Frontal cortex (tissue), 4 donors: Measurements from ENCODE around the gene TUBB3. TPM values are rescaled to one million over a fixed set of nuclear protein-coding genes. Genes with fewer than 3 reads are reported as not detected.
"Not testable (repeated sequence)": the region's sequence is repeated elsewhere in the genome, so short reads cannot be mapped to it uniquely, and the experiment has no call there.

Experiments used
- DNase-seq, 2 donors: peaks; one replicate each; pipeline ENCODE4 v3.0.0; 2012; ENCODE audit warnings: low spot score in 2 of 2
- FAIRE-seq: peaks from 2 replicates; lab custom pipeline; 2012; peaks lifted over from hg19 to GRCh38; lab: Jason Lieb, UNC
- total RNA-seq: library from RNA; depleted of rRNA; stranded (reverse); fragments of >200 nt; gene quantifications from one replicate; pipeline ENCODE4 v1.2.3, GENCODE V29; 2014
- donor health status: control.
- donor health status: control.
- donor health status: control.

TUBB3 gene
- total RNA-seq, 1 donor from 2014 or later, result 3,334 TPM

- DNase-seq (no peak), FAIRE-seq (no peak)
Measured at GRCh38 chr16:89934611-89935553, 11.7 kb downstream of the TUBB3 start.

- not testable (repeated sequence) for FAIRE-seq, DNase-seq
Measured at GRCh38 chr16:89935620-89936019, 12.5 kb downstream of the TUBB3 start.

GRCh38 chr16:89936034-89936433 is 12.9 kb downstream of the TUBB3 start:
- no peak for FAIRE-seq
- DNase-seq, result no peak

GRCh38 chr16:89936508-89936907 is 13.4 kb downstream of the TUBB3 start:
- DNase-seq (no peak), FAIRE-seq (no peak)

- DNase-seq, result no peak
- no peak for FAIRE-seq
Measured at GRCh38 chr16:89936981-89937380, 13.8 kb downstream of the TUBB3 start.

- no peak for DNase-seq
- FAIRE-seq, result no peak
Measured at GRCh38 chr16:89938175-89938885, 15.2 kb downstream of the TUBB3 start.

GRCh38 chr16:89944773-89945172 is 21.6 kb downstream of the TUBB3 start:
- FAIRE-seq (no peak), DNase-seq (no peak)

- no peak for FAIRE-seq
- no peak for DNase-seq
Measured at GRCh38 chr16:89945654-89946053, 22.5 kb downstream of the TUBB3 start.

- FAIRE-seq (no peak), DNase-seq (no peak)
Measured at GRCh38 chr16:89946515-89946914, 23.4 kb downstream of the TUBB3 start.

- FAIRE-seq (no peak), DNase-seq (no peak)
Measured at GRCh38 chr16:89949121-89949742, 26.1 kb downstream of the TUBB3 start.

- DNase-seq (no peak), FAIRE-seq (no peak)
Measured at GRCh38 chr16:89949756-89950155, 26.6 kb downstream of the TUBB3 start.

- FAIRE-seq, result no peak
- DNase-seq, result no peak
Measured at GRCh38 chr16:89951509-89951908, 28.4 kb downstream of the TUBB3 start.

- no peak for FAIRE-seq
- no peak for DNase-seq
Measured at GRCh38 chr16:89952049-89952448, 28.9 kb downstream of the TUBB3 start.

- FAIRE-seq (no peak), DNase-seq (no peak)
Measured at GRCh38 chr16:89952551-89952950, 29.4 kb downstream of the TUBB3 start.

- no peak for FAIRE-seq
- no peak for DNase-seq
Measured at GRCh38 chr16:89953671-89954406, 30.7 kb downstream of the TUBB3 start.

GRCh38 chr16:89954462-89954861 is 31.3 kb downstream of the TUBB3 start:
- no peak for DNase-seq
- no peak for FAIRE-seq

GRCh38 chr16:89955001-89955685 is 32.0 kb downstream of the TUBB3 start:
- FAIRE-seq (no peak), DNase-seq (no peak)

- FAIRE-seq (no peak), DNase-seq (no peak)
Measured at GRCh38 chr16:89956505-89957215, 33.5 kb downstream of the TUBB3 start.
